Adrenal gland (tissue), 12 donors: ENCODE results near the gene CCNE1. TPM values are rescaled to one million over a fixed set of nuclear protein-coding genes. Genes with fewer than 3 reads are reported as not detected.
A peak's percentile ranks its signal among the peaks of the same experiment; 100 is the strongest.

ENCODE experiments used
- DNase-seq, 7 donors: peaks; one replicate each; pipeline ENCODE4 v3.0.0-alpha.2; 2019 to 2020
- H3K27ac ChIP-seq, 5 donors: fragments of 200-600 bp; sonication (generic) in 4 of 5; 1 replicate in 3 of 5; 2 replicates in 2 of 5; pipeline versions ENCODE4 v1.5.1 to v1.8.0; 2016 to 2020; ENCODE audit warnings: mild to moderate bottlenecking in 1 of 5
- H3K27me3 ChIP-seq: fragments of 200-600 bp; 2 replicates; pipeline ENCODE4 v1.8.0; 2021
- H3K36me3 ChIP-seq, 2 donors: fragments of 200-600 bp; replicated peaks in 1 of 2; 1 replicate in 1 of 2; 2 replicates in 1 of 2; pipeline versions ENCODE4 v1.5.1 to v1.8.0; 2018 to 2022
- H3K4me1 ChIP-seq, 2 donors: fragments of 200-600 bp; replicated peaks in 1 of 2; 1 replicate in 1 of 2; 2 replicates in 1 of 2; pipeline versions ENCODE4 v1.5.1 to v1.8.0; 2018 to 2021
- H3K4me3 ChIP-seq, 4 donors: fragments of 200-600 bp; sonication (generic) in 3 of 4; one replicate each; pipeline ENCODE4 v1.5.1; 2016 to 2018
- H3K9me3 ChIP-seq, 3 donors: fragments of 200-600 bp; sonication (generic) in 1 of 3; replicated peaks in 1 of 3; 1 replicate in 2 of 3; 2 replicates in 1 of 3; pipeline versions ENCODE4 v1.5.1 to v1.8.0; 2016 to 2021
- CTCF ChIP-seq, 6 experiments: fragments of 450-650 bp in 4 of 6; fragments of 200-600 bp in 2 of 6; sonication (generic) in 1 of 6; IDR thresholded peaks; 1 replicate in 5 of 6; 2 replicates in 1 of 6; pipeline versions ENCODE4 v1.5.1 to v1.8.0; 2016 to 2021; ENCODE audit warnings: antibody characterized with exemption in 6 of 6, mild to moderate bottlenecking in 2 of 6, moderate library complexity in 1 of 6
- POLR2A ChIP-seq, 2 donors: fragments of 450-650 bp; IDR thresholded peaks; one replicate each; pipeline ENCODE4 v1.6.1; 2017; ENCODE audit warnings: antibody characterized with exemption in 2 of 2, mild to moderate bottlenecking in 2 of 2, moderate library complexity in 1 of 2
- WGBS, 4 donors: extraction: QIAGEN DNeasy Blood & Tissue Kit in 2 of 4; methylation state at CpG; one replicate each; pipeline versions ENCODE4 v1.1.5 to v1.1.7; 2013 to 2017; 5-methylcytosine and 5-hydroxymethylcytosine counted together
- intact Hi-C, 2 donors: fragments of 100-400 bp; cut with DNase I; formaldehyde crosslinking; loops; one replicate each; pipeline versions ENCODE4 v1.14.1 to v1.15.0; 2022 to 2023
- polyA plus RNA-seq, 3 donors: library from polyadenylated mRNA; stranded (reverse); fragments of 200-250 nt in 2 of 3; fragments of 350-450 nt in 1 of 3; fragmentation: Illumina TruSeq in 1 of 3; extraction: RNeasy Lipid Tissue Mini Kit (QIAGEN cat#74804) in 1 of 3; gene quantifications; one replicate each; pipeline ENCODE4 v1.2.3, GENCODE V29; 2013 to 2014
- total RNA-seq, 9 donors: library from RNA; depleted of rRNA in 4 of 9; stranded (reverse); fragments of >200 nt in 4 of 9; fragments of 120-200 nt in 1 of 9; fragmentation: NEBNext Ultra II Directional in 1 of 9; extraction: Animal tissue kit (Norgen Biotek cat#: 25700) in 1 of 9; gene quantifications; one replicate each; pipeline versions ENCODE4 v1.1.0 to v1.2.4, GENCODE V29; 2013 to 2023
- donor health status: healthy with polysubstance abuse.
- donor health status: Bipolar disorder and iron deficiency.
- donor health status: DM: yes; HTN: yes; CAD: no.
- donor health status: DM: no; HTN: no; CAD: no.
- donor health status: DM: no; HTN: no; CAD: no.
- donor health status: DM: yes; HTN: yes; CAD: no.

Gene CCNE1
- total and polyA plus RNA-seq, 12 donors: 3.0 to 67.7 (median 7.9) TPM

GRCh38 chr19:29855087-29855486 is 43.3 kb downstream of the CCNE1 start:
- Histone ChIP-seq H3K27ac (no peak overlapping the region), H3K4me3 (no peak overlapping the region), H3K36me3 (no peaks in the 10 kb centered on the region), H3K27me3 (no peaks in the 10 kb centered on the region), H3K9me3 (no peaks in the 10 kb centered on the region), H3K4me1 (no peaks in the 10 kb centered on the region)
- no peak for DNase-seq
- no peak for TF ChIP-seq CTCF (IDR thresholded peaks at IDR 0.05)
- intact Hi-C loops: no loop called here
- 70 to 86% (median 82%) methylated on average over 3 to 4 of the region's 4 CpGs for WGBS, 4 donors

DNA sequence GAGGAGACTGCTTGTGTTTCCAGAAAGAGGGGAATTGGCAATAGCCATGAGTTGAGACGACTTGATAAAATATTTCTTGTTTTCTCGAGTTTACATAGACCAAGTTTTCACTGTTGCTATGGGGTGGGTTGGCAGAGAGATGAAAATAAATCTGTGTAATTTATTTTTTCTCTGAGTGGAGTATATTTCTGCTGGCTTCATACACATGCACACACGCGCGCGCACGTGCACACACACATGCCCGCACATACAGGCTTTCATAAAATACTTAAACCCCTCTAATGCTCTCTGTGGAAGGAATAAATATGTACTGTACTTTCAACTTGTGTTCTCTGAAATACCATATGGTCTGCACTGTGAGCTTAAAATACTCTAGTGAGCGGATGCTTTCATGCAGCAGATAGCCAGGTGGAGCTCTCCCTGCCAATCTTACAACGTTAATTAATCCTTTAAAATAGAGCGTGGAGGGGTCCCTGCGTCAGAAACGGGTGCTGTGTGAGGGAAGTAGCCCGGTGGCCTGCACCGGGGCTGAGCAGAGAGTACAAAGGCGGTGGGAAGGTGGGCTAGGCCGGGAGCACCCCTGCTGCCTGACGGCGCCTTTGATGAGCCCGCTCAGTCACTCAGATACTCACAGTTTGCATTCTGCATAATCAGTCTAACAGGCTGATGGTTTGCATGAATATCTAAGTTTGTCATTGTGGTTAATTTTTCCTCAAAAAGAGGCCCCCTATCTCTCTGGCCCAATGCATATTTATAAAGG is 44.1 kb downstream of the CCNE1 start:
- no peaks in the 10 kb centered on the region for H3K27me3 ChIP-seq
- no peaks in the 10 kb centered on the region for H3K9me3 ChIP-seq
- H3K4me1 ChIP-seq: no peaks in the 10 kb centered on the region
- no peak overlapping the region for H3K27ac ChIP-seq
- no peak for DNase-seq
- TF ChIP-seq POLR2A (IDR thresholded peaks at IDR 0.05) (no peak), CTCF (IDR thresholded peaks at IDR 0.05) (no peak)
- no peaks in the 10 kb centered on the region for H3K36me3 ChIP-seq
- intact Hi-C loops: no loop called here
- WGBS, 4 donors: 85 to 93% (median 86%) methylated on average over 17 to 20 of the region's 20 CpGs
- no peak overlapping the region for H3K4me3 ChIP-seq

DNA sequence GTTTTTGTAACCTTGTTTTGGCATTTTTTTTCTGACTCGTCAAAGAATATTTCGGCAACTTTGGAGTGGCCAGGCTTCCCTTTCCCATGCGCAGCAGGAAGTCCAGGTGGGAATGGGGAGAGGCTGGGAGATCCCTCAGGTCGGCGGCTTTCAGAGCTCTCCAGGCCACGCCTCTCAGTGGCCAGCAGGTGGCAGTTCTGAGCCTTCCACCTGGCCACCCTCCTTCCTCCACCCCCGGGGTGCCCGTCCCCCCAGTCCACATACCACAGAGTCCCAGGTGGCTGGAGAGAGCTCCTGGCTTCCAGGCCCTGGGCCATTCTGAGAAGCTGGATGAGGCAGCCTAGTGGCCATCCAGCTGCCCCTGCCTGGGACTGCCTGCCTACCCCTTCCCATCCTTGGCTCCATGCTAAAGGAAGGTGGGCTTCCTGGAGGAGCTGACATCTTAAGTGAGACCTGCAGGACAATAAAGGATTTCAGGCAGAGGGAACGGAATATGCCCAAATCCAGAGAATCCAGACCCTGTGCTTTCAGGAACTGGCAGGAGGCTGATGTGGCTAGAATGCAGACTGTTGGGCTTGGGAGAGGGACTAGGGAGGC is 46.3 kb downstream of the CCNE1 start:
- no peaks in the 10 kb centered on the region for H3K27me3 ChIP-seq
- peak in 5 of 7 donors; percentile 28 to 58 (median 44) for DNase-seq
- WGBS, 4 donors: 22 to 33% (median 24%) methylated on average over 5 to 9 of the region's 9 CpGs

GRCh38 chr19:29858621-29859020 is 46.8 kb downstream of the CCNE1 start:
- DNase-seq: no peak
- intact Hi-C loops: no loop called here
- TF ChIP-seq CTCF (IDR thresholded peaks at IDR 0.05) (no peak), POLR2A (IDR thresholded peaks at IDR 0.05) (no peak)
- H3K9me3 ChIP-seq: no peaks in the 10 kb centered on the region
- H3K27me3 ChIP-seq: no peaks in the 10 kb centered on the region
- H3K4me1 ChIP-seq: no peaks in the 10 kb centered on the region
- H3K27ac ChIP-seq: no peak overlapping the region
- whole genome bisulfite sequencing, 4 donors: 48 to 96% (median 51%) methylated on average over 2 to 13 of the region's 13 CpGs
- H3K36me3 ChIP-seq: no peaks in the 10 kb centered on the region
- no peak overlapping the region for H3K4me3 ChIP-seq

More for the DNA sequence above, 46.3 kb downstream of the CCNE1 start:
- intact Hi-C loops: no loop called here
- Histone ChIP-seq H3K36me3 (no peaks in the 10 kb centered on the region), H3K27ac (no peak overlapping the region), H3K4me1 (no peaks in the 10 kb centered on the region), H3K4me3 (no peak overlapping the region), H3K9me3 (no peaks in the 10 kb centered on the region)
- TF ChIP-seq POLR2A (IDR thresholded peaks at IDR 0.05) (no peak), CTCF (IDR thresholded peaks at IDR 0.05) (peak; percentile 41 to 62 (median 58))
